Tibial nerve (tissue), 4 donors: Measurements from ENCODE around the gene CLDN25. TPM values are rescaled to one million over a fixed set of nuclear protein-coding genes. Genes with fewer than 3 reads are reported as not detected.
"Not testable (repeated sequence)": the region's sequence is repeated elsewhere in the genome, so short reads cannot be mapped to it uniquely, and the experiment has no call there.

Experiments used
- DNase-seq, 2 donors: peaks; one replicate each; pipeline ENCODE4 v3.0.0-alpha.2; 2019; ENCODE audit warnings: low spot score in 2 of 2
- H3K27ac ChIP-seq, 4 donors: fragments of 200-600 bp; sonication (generic) in 3 of 4; one replicate each; pipeline ENCODE4 v1.5.1; 2017 to 2019; ENCODE audit warnings: mild to moderate bottlenecking in 1 of 4
- H3K27me3 ChIP-seq, 2 donors: fragments of 200-600 bp; sonication (generic) in 1 of 2; one replicate each; pipeline versions ENCODE4 v1.5.1 to v1.6.0; 2017 to 2019
- H3K36me3 ChIP-seq, 3 donors: fragments of 200-600 bp; sonication (generic); one replicate each; pipeline ENCODE4 v1.5.1; 2018 to 2019
- H3K4me1 ChIP-seq, 4 donors: fragments of 200-600 bp; sonication (generic) in 3 of 4; one replicate each; pipeline ENCODE4 v1.5.1; 2017 to 2019
- H3K4me3 ChIP-seq, 4 donors: fragments of 200-600 bp; sonication (generic) in 3 of 4; one replicate each; pipeline ENCODE4 v1.5.1; 2017 to 2019; ENCODE audit warnings: mild to moderate bottlenecking in 1 of 4, moderate library complexity in 1 of 4
- H3K9me3 ChIP-seq, 4 donors: fragments of 200-600 bp; sonication (generic) in 3 of 4; one replicate each; pipeline ENCODE4 v1.5.1; 2017 to 2019
- CTCF ChIP-seq, 5 experiments: fragments of 200-600 bp in 3 of 5; fragments of 450-650 bp in 2 of 5; sonication (generic) in 3 of 5; IDR thresholded peaks; one replicate each; pipeline ENCODE4 v1.5.1; 2016 to 2019; ENCODE audit warnings: antibody characterized with exemption in 5 of 5, mild to moderate bottlenecking in 3 of 5, moderate library complexity in 2 of 5
- EP300 ChIP-seq, 2 donors: sonication (generic); formaldehyde crosslinking; IDR thresholded peaks; one replicate each; pipeline ENCODE4 v1.6.1; 2017; ENCODE audit warnings: antibody characterized with exemption in 2 of 2, mild to moderate bottlenecking in 1 of 2
- POLR2A ChIP-seq, 2 donors: fragments of 450-650 bp; IDR thresholded peaks; one replicate each; pipeline ENCODE4 v1.6.1; 2017; ENCODE audit warnings: antibody characterized with exemption in 2 of 2, mild to moderate bottlenecking in 2 of 2, moderate library complexity in 2 of 2
- WGBS, 2 donors: methylation state at CpG; one replicate each; pipeline ENCODE4 v1.1.5; 2018; 5-methylcytosine and 5-hydroxymethylcytosine counted together
- total RNA-seq, 4 donors: library from RNA; depleted of rRNA; stranded (reverse); fragments of >200 nt; gene quantifications; one replicate each; pipeline ENCODE4 v1.1.0, GENCODE V29; 2016

The CLDN25 gene
- total RNA-seq, 4 donors from 2014 or later, result not detected

GRCh38 chr11:113760241-113760640, 19.4 kb upstream of the CLDN25 start:
- no peak for DNase-seq
- Histone ChIP-seq H3K9me3 (no peaks in the 10 kb centered on the region), H3K36me3 (peaks cover 0 to 78% (median 0%) of the 10 kb centered on the region in 3 donors), H3K27me3 (no peaks in the 10 kb centered on the region), H3K4me3 (no peak overlapping the region), H3K4me1 (peaks cover 0 to 3% (median 0%) of the 10 kb centered on the region in 4 donors), H3K27ac (no peak overlapping the region)
- WGBS, 2 donors, result 87 to 89% methylated on average over 3 of the region's 3 CpGs
- TF ChIP-seq CTCF (IDR thresholded peaks at IDR 0.05), result no peak
- no peak for TF ChIP-seq EP300 (IDR thresholded peaks at IDR 0.05)
- no peak for TF ChIP-seq POLR2A (IDR thresholded peaks at IDR 0.05)

- not testable (repeated sequence) for H3K4me3 ChIP-seq, H3K9me3 ChIP-seq, DNase-seq, H3K27me3 ChIP-seq, H3K4me1 ChIP-seq, H3K27ac ChIP-seq
- 97% methylated on average over 2 of the region's 2 CpGs for WGBS, 2 donors
- peaks cover 0 to 67% (median 0%) of the 10 kb centered on the region in 3 donors for H3K36me3 ChIP-seq
Measured at GRCh38 chr11:113763040-113763439, 16.6 kb upstream of the CLDN25 start.

- Histone ChIP-seq H3K4me3 (no peak overlapping the region), H3K9me3 (no peaks in the 10 kb centered on the region), H3K27ac (no peak overlapping the region), H3K4me1 (peaks cover 0 to 3% (median 0%) of the 10 kb centered on the region in 4 donors), H3K36me3 (peaks cover 0 to 61% (median 0%) of the 10 kb centered on the region in 3 donors), H3K27me3 (no peaks in the 10 kb centered on the region)
- 78 to 89% methylated on average over 2 of the region's 2 CpGs for WGBS, 2 donors
- no peak for DNase-seq
- TF ChIP-seq CTCF (IDR thresholded peaks at IDR 0.05), result no peak
- no peak for TF ChIP-seq EP300 (IDR thresholded peaks at IDR 0.05)
- TF ChIP-seq POLR2A (IDR thresholded peaks at IDR 0.05), result no peak
Measured at GRCh38 chr11:113764527-113765219, 14.9 kb upstream of the CLDN25 start.

- H3K27ac ChIP-seq, result no peak overlapping the region
- peak overlapping the region in 1 of 4 donors; percentile 84 for H3K4me3 ChIP-seq
- H3K9me3 ChIP-seq, result no peaks in the 10 kb centered on the region
- peaks cover 0 to 25% (median 0%) of the 10 kb centered on the region in 3 donors for H3K36me3 ChIP-seq
- no peak for DNase-seq
- H3K27me3 ChIP-seq, result no peaks in the 10 kb centered on the region
- TF ChIP-seq CTCF (IDR thresholded peaks at IDR 0.05) (no peak), EP300 (IDR thresholded peaks at IDR 0.05) (no peak), POLR2A (IDR thresholded peaks at IDR 0.05) (no peak)
- H3K4me1 ChIP-seq, result peaks cover 0 to 19% (median 4%) of the 10 kb centered on the region in 4 donors
- 65 to 92% methylated on average over 3 of the region's 3 CpGs for WGBS, 2 donors
Measured at GRCh38 chr11:113771964-113772363, 7.6 kb upstream of the CLDN25 start.

GRCh38 chr11:113773092-113773415, 6.5 kb upstream of the CLDN25 start:
- DNase-seq, result no peak
- H3K36me3 ChIP-seq, result peaks cover 0 to 17% (median 0%) of the 10 kb centered on the region in 3 donors
- H3K9me3 ChIP-seq, result no peaks in the 10 kb centered on the region
- no peak for TF ChIP-seq EP300 (IDR thresholded peaks at IDR 0.05)
- TF ChIP-seq POLR2A (IDR thresholded peaks at IDR 0.05), result no peak
- no peak for TF ChIP-seq CTCF (IDR thresholded peaks at IDR 0.05)
- 1% methylated on average over 10 of the region's 10 CpGs for WGBS, 2 donors
- peak overlapping the region; percentile 45 to 84 (median 60) for H3K4me3 ChIP-seq
- H3K27ac ChIP-seq, result peak overlapping the region; percentile 72 to 90 (median 75)
- H3K4me1 ChIP-seq, result peaks cover 0 to 19% (median 4%) of the 10 kb centered on the region in 4 donors
- H3K27me3 ChIP-seq, result no peaks in the 10 kb centered on the region
